ENCODE measurements around the gene VILL. TPM values are rescaled to one million over a fixed set of nuclear protein-coding genes. Genes with fewer than 3 reads are reported as not detected.

Gene VILL
- 13.7 TPM for total RNA-seq (ENCODE audit: unreplicated experiment)
- long read RNA-seq, partial matches to known transcripts, result 2 of 9 reads
- long read RNA-seq, other reads (novel, unspliced or antisense), result 7 of 9 reads

DNA sequence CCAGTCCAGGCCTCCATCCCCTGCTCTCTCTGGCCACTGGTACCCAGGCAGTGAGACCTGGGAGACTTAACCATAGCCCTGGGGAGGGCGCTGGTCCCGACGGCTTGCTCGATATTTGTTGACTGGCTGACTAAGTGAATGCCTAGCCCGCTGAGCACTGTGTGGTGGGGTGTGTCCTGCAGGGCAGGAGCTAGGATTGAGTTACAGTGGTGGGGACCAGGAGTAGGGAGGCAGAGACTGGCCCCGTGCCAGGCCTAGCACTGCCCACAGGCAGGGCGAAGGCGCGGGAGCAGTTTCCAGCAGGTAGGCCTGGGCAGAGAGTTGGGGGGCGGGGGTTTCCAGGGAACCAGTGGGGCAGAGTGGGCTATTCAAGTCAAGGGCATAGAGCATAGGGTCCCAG is at the start of gene VILL:
Gene VILL (plus strand): TSS at position 260 of the 400 bp plus-strand sequence. CDS start 2,887 bp downstream, outside the sequence.
- peaks cover 37% of the 10 kb centered on the region for H3K4me1 Mint-ChIP-seq (ENCODE audit: unreplicated experiment)
- peaks cover 12% of the 10 kb centered on the region for H3K27me3 Mint-ChIP-seq (ENCODE audit: unreplicated experiment)
- H3K4me3 Mint-ChIP-seq (ENCODE audit: unreplicated experiment), result no peak within 1 kb of the TSS
- no peak within 1 kb of the TSS for H3K27ac Mint-ChIP-seq (ENCODE audit: unreplicated experiment)
- no peaks in the 10 kb centered on the region for H3K9me3 Mint-ChIP-seq (ENCODE audit: unreplicated experiment)
- H3K36me3 Mint-ChIP-seq (ENCODE audit: low read depth, unreplicated experiment), result no peaks in the 10 kb centered on the region
- DNase-seq (ENCODE audit: low spot score), result no peak
- TF ChIP-seq, protein P1, sequence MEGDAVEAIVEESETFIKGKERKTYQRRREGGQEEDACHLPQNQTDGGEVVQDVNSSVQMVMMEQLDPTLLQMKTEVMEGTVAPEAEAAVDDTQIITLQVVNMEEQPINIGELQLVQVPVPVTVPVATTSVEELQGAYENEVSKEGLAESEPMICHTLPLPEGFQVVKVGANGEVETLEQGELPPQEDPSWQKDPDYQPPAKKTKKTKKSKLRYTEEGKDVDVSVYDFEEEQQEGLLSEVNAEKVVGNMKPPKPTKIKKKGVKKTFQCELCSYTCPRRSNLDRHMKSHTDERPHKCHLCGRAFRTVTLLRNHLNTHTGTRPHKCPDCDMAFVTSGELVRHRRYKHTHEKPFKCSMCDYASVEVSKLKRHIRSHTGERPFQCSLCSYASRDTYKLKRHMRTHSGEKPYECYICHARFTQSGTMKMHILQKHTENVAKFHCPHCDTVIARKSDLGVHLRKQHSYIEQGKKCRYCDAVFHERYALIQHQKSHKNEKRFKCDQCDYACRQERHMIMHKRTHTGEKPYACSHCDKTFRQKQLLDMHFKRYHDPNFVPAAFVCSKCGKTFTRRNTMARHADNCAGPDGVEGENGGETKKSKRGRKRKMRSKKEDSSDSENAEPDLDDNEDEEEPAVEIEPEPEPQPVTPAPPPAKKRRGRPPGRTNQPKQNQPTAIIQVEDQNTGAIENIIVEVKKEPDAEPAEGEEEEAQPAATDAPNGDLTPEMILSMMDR (IDR thresholded peaks at IDR 0.05; ENCODE audit: unreplicated experiment), result no peak

DNA sequence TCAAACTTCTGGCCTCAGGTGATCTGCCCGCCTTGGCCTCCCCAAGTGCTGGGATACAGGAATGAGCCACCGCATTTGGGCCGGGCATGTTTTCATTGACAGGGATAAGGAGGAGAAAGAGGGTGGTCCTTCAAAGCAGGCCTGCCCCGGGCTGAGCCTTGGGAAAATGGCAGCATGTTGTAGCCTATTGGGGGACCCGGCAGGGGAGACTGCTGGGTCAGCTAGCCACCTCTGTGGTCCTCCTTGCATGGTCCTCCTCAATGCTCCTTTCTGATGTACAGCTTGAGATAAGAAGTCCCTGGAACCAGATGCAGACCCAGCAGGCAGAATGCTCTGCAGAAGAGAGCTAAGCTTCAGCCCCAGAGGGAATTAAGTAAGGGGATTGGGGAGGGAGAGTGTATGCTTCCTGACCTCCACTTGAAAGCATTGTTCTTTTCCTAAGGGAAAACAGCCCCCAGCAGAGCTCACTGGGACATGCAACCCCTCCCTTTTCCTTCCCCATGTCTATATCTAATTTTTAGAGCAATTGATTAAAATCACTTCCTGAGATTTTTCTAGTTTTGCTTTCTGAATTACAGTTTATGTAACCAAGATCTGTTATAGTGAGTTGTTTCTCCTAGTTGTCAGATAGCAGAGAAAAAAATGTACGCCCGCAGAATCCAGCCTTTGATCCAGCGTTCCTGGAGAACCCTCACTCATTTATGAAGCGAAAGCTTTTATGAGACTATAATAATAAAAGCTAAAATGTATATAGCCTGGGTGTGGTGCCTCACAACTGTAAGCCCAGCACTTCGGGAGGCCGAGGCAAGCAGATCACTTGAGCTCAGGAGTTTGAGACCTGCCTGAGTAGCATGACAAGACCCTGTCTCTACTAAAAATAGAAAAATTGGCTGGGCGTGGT is 48.7 kb upstream of the VILL start:
- H3K4me3 Mint-ChIP-seq (ENCODE audit: unreplicated experiment), result no peak overlapping the region
- peaks cover 2% of the 10 kb centered on the region for H3K27me3 Mint-ChIP-seq (ENCODE audit: unreplicated experiment)
- H3K27ac Mint-ChIP-seq (ENCODE audit: unreplicated experiment), result no peak overlapping the region
- H3K4me1 Mint-ChIP-seq (ENCODE audit: unreplicated experiment), result peaks cover 54% of the 10 kb centered on the region
- TF ChIP-seq, protein P1 (IDR thresholded peaks at IDR 0.05; ENCODE audit: unreplicated experiment), result no peak
- H3K36me3 Mint-ChIP-seq (ENCODE audit: low read depth, unreplicated experiment), result peaks cover 8% of the 10 kb centered on the region
- no peak for DNase-seq (ENCODE audit: low spot score)
- H3K9me3 Mint-ChIP-seq (ENCODE audit: unreplicated experiment), result no peaks in the 10 kb centered on the region

DNA sequence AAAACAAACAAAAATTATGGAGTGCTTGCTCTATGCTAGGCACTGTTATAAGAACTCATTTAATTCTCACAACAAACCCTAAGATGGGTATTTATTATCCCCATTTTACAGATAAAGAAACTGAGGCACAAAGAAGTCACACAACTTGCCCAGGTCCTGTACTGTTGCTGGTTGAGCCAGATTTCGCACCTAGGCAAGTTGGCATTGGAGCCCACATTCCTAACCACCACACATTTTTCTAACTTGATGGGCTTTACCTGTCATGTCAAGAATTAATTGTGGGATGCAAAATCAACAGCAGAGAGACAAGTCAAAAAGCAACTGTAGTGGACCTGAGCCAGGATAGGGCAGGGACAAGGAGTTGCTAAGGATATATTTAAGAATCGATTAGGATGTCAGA is 47.9 kb upstream of the VILL start:
- TF ChIP-seq, protein P1 (IDR thresholded peaks at IDR 0.05; ENCODE audit: unreplicated experiment), result no peak
- Mint-ChIP-seq H3K27me3 (ENCODE audit: unreplicated experiment) (peaks cover 2% of the 10 kb centered on the region), H3K27ac (ENCODE audit: unreplicated experiment) (no peak overlapping the region), H3K4me1 (ENCODE audit: unreplicated experiment) (peaks cover 46% of the 10 kb centered on the region), H3K4me3 (ENCODE audit: unreplicated experiment) (no peak overlapping the region), H3K9me3 (ENCODE audit: unreplicated experiment) (no peaks in the 10 kb centered on the region), H3K36me3 (ENCODE audit: low read depth, unreplicated experiment) (peaks cover 14% of the 10 kb centered on the region)
- no peak for DNase-seq (ENCODE audit: low spot score)

DNA sequence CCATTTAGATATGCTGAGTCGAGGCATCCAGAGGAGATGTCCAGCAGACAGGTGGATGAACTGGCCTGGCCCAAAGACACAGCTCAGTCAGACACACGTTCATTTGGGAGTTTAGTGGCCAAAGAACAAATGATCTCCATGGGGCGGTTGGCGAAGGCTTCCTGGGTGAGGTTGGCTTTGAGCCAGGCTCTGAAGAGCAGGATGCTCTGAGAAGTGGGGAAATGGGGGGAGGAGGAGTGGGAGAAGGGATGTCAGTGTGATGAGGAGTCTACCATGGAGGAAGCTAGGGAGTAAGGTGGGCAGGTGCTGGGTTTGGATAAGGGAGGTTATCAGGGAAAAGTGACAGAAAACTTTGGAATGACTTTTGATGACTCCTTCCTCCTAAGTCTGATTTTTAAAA is 47.5 kb upstream of the VILL start:
- no peaks in the 10 kb centered on the region for H3K9me3 Mint-ChIP-seq (ENCODE audit: unreplicated experiment)
- no peak overlapping the region for H3K27ac Mint-ChIP-seq (ENCODE audit: unreplicated experiment)
- H3K27me3 Mint-ChIP-seq (ENCODE audit: unreplicated experiment), result peaks cover 2% of the 10 kb centered on the region
- no peak overlapping the region for H3K4me3 Mint-ChIP-seq (ENCODE audit: unreplicated experiment)
- peaks cover 46% of the 10 kb centered on the region for H3K4me1 Mint-ChIP-seq (ENCODE audit: unreplicated experiment)
- no peak for DNase-seq (ENCODE audit: low spot score)
- TF ChIP-seq, protein P1 (IDR thresholded peaks at IDR 0.05; ENCODE audit: unreplicated experiment), result no peak
- peaks cover 14% of the 10 kb centered on the region for H3K36me3 Mint-ChIP-seq (ENCODE audit: low read depth, unreplicated experiment)
